Left kidney (tissue), 2 donors: ENCODE results near the gene ANTXRL. TPM values are rescaled to one million over a fixed set of nuclear protein-coding genes. Genes with fewer than 3 reads are reported as not detected.
"Not testable (repeated sequence)": the region's sequence is repeated elsewhere in the genome, so short reads cannot be mapped to it uniquely, and the experiment has no call there.

Experiments
- DNase-seq: peaks from one replicate; pipeline ENCODE4 v3.0.0-alpha.2; 2013
- polyA plus RNA-seq: library from polyadenylated mRNA; unstranded; fragments of 120-200 nt; gene quantifications from one replicate; pipeline ENCODE4 v1.2.1, GENCODE V29; 2013; ENCODE audit not compliant: insufficient read length

Gene ANTXRL
- polyA plus RNA-seq, 1 donor: not detected

- DNase-seq: no peak
These were observed 32.3 kb upstream of the ANTXRL start for GRCh38 chr10:46254467-46254866.

DNA sequence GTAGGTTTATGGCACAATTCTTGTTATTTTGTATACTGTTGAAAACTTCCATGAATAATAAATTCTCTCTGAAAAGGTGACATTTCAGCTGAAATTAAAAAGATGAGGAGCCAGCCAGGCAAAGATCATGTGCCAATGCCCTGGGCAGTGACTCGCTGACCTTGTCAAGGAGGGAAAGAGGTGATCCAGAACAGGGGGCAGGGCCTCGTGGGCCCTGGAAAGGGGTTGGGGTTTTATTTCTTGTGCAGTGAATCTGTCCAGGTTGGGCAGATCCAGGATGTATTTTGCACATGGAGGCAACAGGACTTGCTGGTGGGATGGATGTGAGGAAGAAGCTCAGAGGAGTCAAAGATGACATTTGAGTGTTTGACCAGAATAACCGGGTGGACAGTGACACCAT lies 31.6 kb upstream of the ANTXRL start:
- DNase-seq: not testable (repeated sequence)

GRCh38 chr10:46255801-46256747 lies 30.7 kb upstream of the ANTXRL start:
- peak; percentile 13 for DNase-seq

- no peak for DNase-seq
These were observed 29.7 kb upstream of the ANTXRL start for GRCh38 chr10:46257099-46257498.

- DNase-seq: not testable (repeated sequence)
These were observed 23.8 kb upstream of the ANTXRL start for GRCh38 chr10:46262906-46263560.

- no peak for DNase-seq
These were observed 22.9 kb upstream of the ANTXRL start for GRCh38 chr10:46263831-46264268.

- no peak for DNase-seq
These were observed 22.5 kb upstream of the ANTXRL start for GRCh38 chr10:46264336-46264735.

- DNase-seq: no peak
These were observed 21.9 kb upstream of the ANTXRL start for GRCh38 chr10:46264737-46265368.

DNA sequence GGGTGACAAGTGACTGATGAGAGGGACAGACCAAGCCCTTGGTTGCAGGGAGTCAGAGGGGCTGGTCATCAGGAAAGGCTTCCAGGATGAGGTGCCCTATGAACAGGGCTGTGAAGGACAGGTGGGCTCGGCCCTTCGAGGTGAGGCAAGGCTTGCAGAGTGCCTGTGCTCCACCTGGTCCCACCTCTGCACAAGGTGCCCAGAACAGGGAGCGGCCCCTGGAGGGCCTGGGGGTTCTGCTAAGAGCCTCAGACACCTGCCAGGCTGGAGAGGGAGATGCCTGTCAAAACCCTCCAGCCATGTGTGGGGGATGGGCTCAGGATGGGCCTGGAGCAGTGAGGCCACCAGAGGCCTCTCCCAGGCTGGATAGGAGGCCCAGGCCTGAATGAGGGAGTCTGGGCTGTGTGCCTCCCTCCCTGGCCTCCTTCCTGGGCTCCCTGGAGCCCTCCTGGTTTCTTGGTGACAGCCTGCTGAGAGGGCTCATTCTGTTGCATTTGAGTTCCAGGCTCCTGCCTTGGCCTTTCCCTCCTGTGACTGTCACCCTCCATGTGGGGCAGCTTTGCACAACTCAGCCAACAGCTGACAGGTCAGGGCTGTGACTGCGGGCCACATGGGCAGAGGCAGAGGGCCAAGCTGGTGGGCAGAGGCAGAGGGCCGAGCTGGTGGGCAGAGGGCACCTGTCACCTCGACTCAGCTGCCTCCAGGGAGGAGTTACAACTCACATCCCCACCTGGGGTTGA lies 21.1 kb upstream of the ANTXRL start:
- DNase-seq: not testable (repeated sequence)

GRCh38 chr10:46266306-46266985 lies 20.4 kb upstream of the ANTXRL start:
- DNase-seq: no peak

DNA sequence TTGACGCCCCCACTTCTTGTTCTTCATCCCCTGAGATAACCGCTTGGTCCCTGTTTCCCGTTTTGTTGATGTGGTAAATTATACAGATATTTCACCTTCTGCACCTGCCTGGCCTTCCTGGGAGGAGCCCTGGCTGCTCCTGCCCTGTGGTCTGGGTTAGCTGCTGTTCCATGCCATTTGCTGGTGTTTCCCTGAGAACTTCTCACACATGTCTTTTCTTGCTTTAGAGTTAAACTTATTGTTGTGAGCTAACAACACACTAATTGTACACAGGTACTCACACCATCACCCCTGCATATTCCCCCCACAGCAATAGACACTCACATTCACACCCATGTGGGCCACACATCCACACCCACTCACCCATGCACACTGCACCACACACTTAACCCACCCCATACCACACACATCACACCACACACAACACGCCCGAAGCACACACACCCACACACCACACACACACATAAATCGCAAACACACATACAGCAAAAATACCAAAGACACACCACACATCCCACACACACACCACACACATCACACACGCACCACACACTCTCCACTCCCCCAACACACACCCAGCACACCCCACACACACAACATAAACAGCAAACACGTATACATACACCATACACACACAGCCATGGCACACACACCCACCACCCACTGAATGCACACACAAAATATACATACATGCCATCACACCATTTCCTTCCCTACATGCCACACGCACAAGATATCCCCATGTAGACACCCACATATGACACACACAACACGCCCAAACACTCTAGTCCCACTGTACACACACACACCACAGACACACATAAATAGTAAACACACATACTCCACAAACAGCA lies 19.4 kb upstream of the ANTXRL start:
- DNase-seq: no peak

GRCh38 chr10:46268076-46268881 lies 18.5 kb upstream of the ANTXRL start:
- DNase-seq: no peak

DNA sequence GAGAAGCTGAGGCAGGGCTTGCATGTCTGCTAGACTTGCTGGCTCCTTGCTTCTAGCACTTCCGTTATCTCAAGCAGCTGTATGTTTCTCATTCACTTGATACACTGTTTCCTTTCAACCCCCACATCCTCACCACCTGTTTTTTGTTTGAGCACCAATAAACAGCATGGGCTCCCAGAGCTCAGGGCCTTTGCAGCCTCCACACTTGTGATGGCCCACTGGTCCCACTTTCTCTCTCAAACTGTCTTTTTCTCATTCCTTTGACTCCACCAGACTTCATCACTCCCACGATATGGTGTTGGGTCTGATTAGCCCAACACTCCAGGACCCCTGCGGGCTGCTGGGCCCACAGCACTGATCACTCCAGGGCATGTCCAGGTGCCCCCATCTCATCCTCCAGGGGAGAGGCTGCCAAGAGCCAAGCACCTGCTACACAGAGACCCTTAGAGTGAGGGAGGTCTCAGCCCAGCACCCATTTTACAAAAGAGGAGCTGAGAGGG lies 17.2 kb upstream of the ANTXRL start:
- DNase-seq: not testable (repeated sequence)

DNA sequence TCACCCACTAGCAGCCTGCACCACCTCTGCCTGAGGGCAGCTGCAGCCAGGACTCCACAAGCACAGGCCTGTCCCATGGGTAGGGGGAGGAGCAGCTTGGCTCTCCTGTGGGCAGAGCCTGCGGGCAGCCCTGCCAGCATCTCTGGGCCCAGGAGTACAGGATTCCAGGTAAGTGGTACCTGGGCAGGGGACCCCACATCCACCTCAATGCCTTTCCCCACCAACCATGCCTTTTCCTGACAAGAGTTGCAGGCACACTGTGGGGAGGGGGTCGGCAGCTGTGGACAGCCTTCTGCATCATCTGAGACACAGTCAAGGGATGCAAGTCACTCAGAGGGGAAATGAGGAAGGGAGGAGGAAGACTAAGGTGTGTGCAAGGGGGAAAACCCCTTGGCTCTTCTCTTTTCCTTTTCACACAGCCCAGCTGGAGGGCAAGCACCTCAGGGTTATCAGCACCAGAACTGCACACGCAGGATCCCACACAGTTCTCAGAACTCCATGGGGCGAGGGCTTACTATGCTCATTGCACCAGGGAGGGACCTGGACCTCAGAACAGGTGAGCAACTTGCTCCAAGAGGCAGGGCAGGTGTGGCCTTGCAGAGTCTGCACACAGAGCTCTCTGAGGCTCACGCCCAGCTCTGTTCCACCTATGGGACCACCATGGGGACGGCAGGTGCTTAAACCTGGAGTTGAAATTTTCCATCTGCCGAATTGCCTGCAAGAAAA lies 16.5 kb upstream of the ANTXRL start:
- DNase-seq: no peak

- not testable (repeated sequence) for DNase-seq
These were observed 15.8 kb upstream of the ANTXRL start for GRCh38 chr10:46270963-46271530.

DNA sequence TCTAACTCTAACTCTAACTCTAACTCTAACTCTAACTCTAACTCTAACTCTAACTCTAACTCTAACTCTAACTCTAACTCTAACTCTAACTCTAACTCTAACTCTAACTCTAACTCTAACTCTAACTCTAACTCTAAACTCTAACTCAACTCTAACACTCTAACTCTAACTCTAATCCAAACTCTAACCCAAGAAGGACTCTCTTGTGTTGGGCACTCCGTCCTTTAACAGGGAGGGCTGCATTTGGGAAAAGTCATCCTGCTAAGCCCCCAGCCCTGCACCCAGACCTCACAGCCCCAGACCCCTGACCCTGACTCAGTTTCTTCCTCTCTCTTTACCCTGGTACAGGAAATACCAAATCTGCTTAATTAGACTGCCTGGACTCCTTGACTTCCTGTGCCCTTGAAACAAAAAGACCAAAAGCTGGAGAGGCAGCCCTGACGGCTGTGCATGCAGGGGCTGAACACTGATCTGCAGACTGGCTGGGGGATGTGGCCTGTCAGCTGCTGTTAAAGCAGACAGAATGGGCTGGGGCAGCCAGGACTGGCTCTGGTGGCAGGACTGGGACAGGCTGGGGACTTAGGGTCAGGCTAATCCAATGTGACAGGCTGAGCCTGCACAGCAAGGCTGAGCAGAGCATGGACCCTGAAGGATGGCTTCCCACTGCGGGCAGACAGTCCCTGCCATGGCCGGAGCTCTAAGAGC lies 14.8 kb upstream of the ANTXRL start:
- not testable (repeated sequence) for DNase-seq

- no peak for DNase-seq
These were observed 13.9 kb upstream of the ANTXRL start for GRCh38 chr10:46272863-46273415.
